ENCODE measurements around the gene HOXA7. TPM values are rescaled to one million over a fixed set of nuclear protein-coding genes. Genes with fewer than 3 reads are reported as not detected.

Gene HOXA7
- total RNA-seq, 1 experiment from 2014 or later: 2.6 TPM

- Histone ChIP-seq H3K36me3 (ENCODE audit: low read depth, low read length) (peaks cover 6% of the 10 kb centered on the region; the same call in 1 of the 2 replicates), H3K9me3 (ENCODE audit: low read length) (no peaks in the 10 kb centered on the region), H3F3A (ENCODE audit: low read length, unreplicated experiment) (no peaks in the 10 kb centered on the region), H3K79me2 (ENCODE audit: low read length) (no peaks in the 10 kb centered on the region), H3K9me2 (replicated peaks; ENCODE audit: low read length) (no peaks in the 10 kb centered on the region), H3K27ac (ENCODE audit: low read length) (no peak overlapping the region), H3K9ac (ENCODE audit: low read length) (no peak overlapping the region), H3K4me2 (ENCODE audit: low read length) (no peak overlapping the region), H3K4me1 (ENCODE audit: insufficient read depth, low read length) (peaks cover 20% of the 10 kb centered on the region), H2AFZ (ENCODE audit: low read length) (no peak overlapping the region), H4K20me1 (ENCODE audit: low read length) (no peaks in the 10 kb centered on the region), H3K4me3 (ENCODE audit: low read length) (no peak overlapping the region), H3K27me3 (ENCODE audit: low read length) (no peaks in the 10 kb centered on the region)
- ChIA-PET POLR2A (ENCODE audit: unreplicated experiment) (no interaction called here), CTCF (no interaction called here)
- no peak for TF ChIP-seq CTCF (conservative IDR thresholded peaks at IDR 0.05; ENCODE audit: low read depth, low read length)
- TF ChIP-seq EZH2 (IDR thresholded peaks at IDR 0.05; ENCODE audit: low read length, unreplicated experiment): no peak
- ATAC-seq: no peak
- intact Hi-C loops (cut with micrococcal nuclease): no loop called here
- BruUV-seq (replicated peaks): no TSS peak
- DNase-seq: no peak
Observed at GRCh38 chr7:27139334-27140125, 16.9 kb downstream of the HOXA7 start.

- Histone ChIP-seq H3K9me2 (replicated peaks; ENCODE audit: low read length) (no peaks in the 10 kb centered on the region), H3K27me3 (ENCODE audit: low read length) (no peaks in the 10 kb centered on the region), H3F3A (ENCODE audit: low read length, unreplicated experiment) (no peaks in the 10 kb centered on the region), H3K4me2 (ENCODE audit: low read length) (no peak overlapping the region), H3K9ac (ENCODE audit: low read length) (no peak overlapping the region), H3K27ac (ENCODE audit: low read length) (no peak overlapping the region), H3K9me3 (ENCODE audit: low read length) (no peaks in the 10 kb centered on the region), H2AFZ (ENCODE audit: low read length) (no peak overlapping the region), H3K36me3 (ENCODE audit: low read depth, low read length) (no peaks in the 10 kb centered on the region; the same call in 1 of the 2 replicates), H4K20me1 (ENCODE audit: low read length) (no peaks in the 10 kb centered on the region), H3K79me2 (ENCODE audit: low read length) (no peaks in the 10 kb centered on the region), H3K4me3 (ENCODE audit: low read length) (no peak overlapping the region), H3K4me1 (ENCODE audit: insufficient read depth, low read length) (peaks cover 23% of the 10 kb centered on the region)
- ChIA-PET CTCF (no interaction called here), POLR2A (ENCODE audit: unreplicated experiment) (no interaction called here)
- intact Hi-C loops (cut with micrococcal nuclease): no loop called here
- TF ChIP-seq EZH2phosphoT487 (IDR thresholded peaks at IDR 0.05; ENCODE audit: borderline replicate concordance, low read length): no peak
- TF ChIP-seq CTCF (conservative IDR thresholded peaks at IDR 0.05; ENCODE audit: low read depth, low read length): no peak
- no peak for DNase-seq
- ATAC-seq: no peak
- no TSS peak for BruUV-seq (replicated peaks)
Observed at GRCh38 chr7:27138985-27139333, 17.5 kb downstream of the HOXA7 start.

- TF ChIP-seq CTCF (conservative IDR thresholded peaks at IDR 0.05; ENCODE audit: low read depth, low read length) (no peak), EZH2phosphoT487 (IDR thresholded peaks at IDR 0.05; ENCODE audit: borderline replicate concordance, low read length) (no peak), EZH2 (IDR thresholded peaks at IDR 0.05; ENCODE audit: low read length, unreplicated experiment) (no peak)
- no peak overlapping the region for H3K9ac ChIP-seq (ENCODE audit: low read length)
- no peaks in the 10 kb centered on the region for H3K27me3 ChIP-seq (ENCODE audit: low read length)
- H3F3A ChIP-seq (ENCODE audit: low read length, unreplicated experiment): no peaks in the 10 kb centered on the region
- no peaks in the 10 kb centered on the region for H3K9me3 ChIP-seq (ENCODE audit: low read length)
- H3K4me3 ChIP-seq (ENCODE audit: low read length): no peak overlapping the region
- intact Hi-C loops (cut with micrococcal nuclease): no loop called here
- H3K79me2 ChIP-seq (ENCODE audit: low read length): peaks cover 4% of the 10 kb centered on the region; the same call in 1 of the 2 replicates
- DNase-seq: no peak
- ChIA-PET CTCF (no interaction called here), POLR2A (ENCODE audit: unreplicated experiment) (no interaction called here)
- no peak overlapping the region for H3K27ac ChIP-seq (ENCODE audit: low read length)
- peaks cover 28% of the 10 kb centered on the region for H3K4me1 ChIP-seq (ENCODE audit: insufficient read depth, low read length)
- no peaks in the 10 kb centered on the region for H3K9me2 ChIP-seq (replicated peaks; ENCODE audit: low read length)
- ATAC-seq: no peak
- H2AFZ ChIP-seq (ENCODE audit: low read length): no peak overlapping the region
- no peak overlapping the region for H3K4me2 ChIP-seq (ENCODE audit: low read length)
- no TSS peak for BruUV-seq (replicated peaks)
- no peaks in the 10 kb centered on the region for H4K20me1 ChIP-seq (ENCODE audit: low read length)
- H3K36me3 ChIP-seq (ENCODE audit: low read depth, low read length): no peaks in the 10 kb centered on the region; the same call in 1 of the 2 replicates
Observed at GRCh38 chr7:27138472-27138871, 18.0 kb downstream of the HOXA7 start.

All from PC-3 (cell line).